Stimulated activated naive CD8-positive, alpha-beta T cell treated with anti-CD3 and anti-CD28 coated beads, Interleukin-15, amount 100 ng/mL, for 72 hours (primary cell): ENCODE results near the gene JPT1.
A peak's percentile ranks its signal among the peaks of the same experiment; 100 is the strongest.
"Not testable (repeated sequence)": the region's sequence is repeated elsewhere in the genome, so short reads cannot be mapped to it uniquely, and the experiment has no call there.

ENCODE experiments used
- ATAC-seq: fragments of 150-1000 bp; cut with Tn5 transposase; 2 replicates; pipeline ENCODE4 v1.10.0; 2021; ENCODE audit warnings: mild to moderate bottlenecking, moderate library complexity
- DNase-seq, 2 donors: peaks; one replicate each; pipeline ENCODE4 v3.0.0; 2021 to 2022
- H3K27ac Mint-ChIP-seq, 2 donors: one replicate each; pipeline ENCODE4 v1.8.0; 2022; ENCODE audit warnings: mild to moderate bottlenecking in 2 of 2, mixed read lengths in 2 of 2, moderate library complexity in 2 of 2
- H3K27me3 Mint-ChIP-seq: one replicate; pipeline ENCODE4 v1.8.0; 2022; ENCODE audit warnings: mixed read lengths
- H3K4me1 Mint-ChIP-seq: one replicate; pipeline ENCODE4 v1.8.0; 2022; ENCODE audit warnings: mild to moderate bottlenecking, mixed read lengths
- H3K4me3 Mint-ChIP-seq, 2 donors: one replicate each; pipeline ENCODE4 v1.8.0; 2022; ENCODE audit warnings: mild to moderate bottlenecking in 2 of 2, mixed read lengths in 2 of 2, moderate library complexity in 1 of 2
- H3K9me3 Mint-ChIP-seq, 2 donors: one replicate each; pipeline ENCODE4 v1.8.0; 2022; ENCODE audit warnings: mixed read lengths in 2 of 2

The JPT1 gene

DNA sequence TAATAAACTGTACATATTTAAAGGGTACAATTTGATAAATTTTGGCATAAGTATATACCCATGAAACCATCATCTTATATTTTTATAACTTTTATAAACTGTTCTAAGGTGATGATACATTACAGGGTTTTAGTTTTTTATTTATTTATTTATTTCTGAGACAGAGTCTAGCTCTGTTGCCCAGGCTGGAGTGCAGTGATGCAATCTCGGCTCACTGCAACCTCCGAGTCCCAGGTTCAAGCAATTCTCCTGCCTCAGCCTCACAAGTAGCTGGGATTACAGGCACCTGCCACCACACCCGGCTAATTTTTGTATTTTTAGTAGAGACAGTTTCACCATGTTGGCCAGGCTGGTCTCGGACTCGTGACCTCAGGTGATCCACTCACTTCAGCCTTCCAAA is 26.4 kb downstream of the JPT1 start:
- Mint-ChIP-seq H3K4me1 (peaks cover 65% of the 10 kb centered on the region), H3K27ac (peak overlapping the region; percentile 52 to 94)
- not testable (repeated sequence) for ATAC-seq, H3K27me3 Mint-ChIP-seq, H3K4me3 Mint-ChIP-seq, DNase-seq, H3K9me3 Mint-ChIP-seq

DNA sequence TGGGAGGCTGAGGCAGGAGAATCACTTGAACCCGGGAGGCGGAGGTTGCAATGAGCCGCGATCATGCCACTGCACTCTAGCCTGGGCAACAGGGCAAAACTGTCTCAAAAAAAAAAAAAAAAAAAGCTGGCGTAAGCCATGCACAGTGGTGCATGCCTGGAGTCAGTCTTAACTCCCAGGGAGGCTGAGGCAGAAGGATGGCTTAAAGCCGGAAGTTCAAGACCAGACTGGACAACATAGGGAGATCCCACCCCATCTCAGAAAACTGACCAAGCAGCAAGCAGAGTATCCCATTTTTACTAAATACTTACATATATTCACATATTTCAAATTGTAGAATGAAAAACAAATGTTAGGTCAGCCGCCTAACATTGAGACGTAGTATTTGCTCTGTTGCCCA is 27.4 kb downstream of the JPT1 start:
- ATAC-seq (no peak), DNase-seq (no peak)
- H3K4me3 Mint-ChIP-seq: no peak overlapping the region
- H3K27ac Mint-ChIP-seq: no peak overlapping the region
- H3K27me3 Mint-ChIP-seq: no peaks in the 10 kb centered on the region
- H3K4me1 Mint-ChIP-seq: peaks cover 59% of the 10 kb centered on the region
- H3K9me3 Mint-ChIP-seq: no peaks in the 10 kb centered on the region

DNA sequence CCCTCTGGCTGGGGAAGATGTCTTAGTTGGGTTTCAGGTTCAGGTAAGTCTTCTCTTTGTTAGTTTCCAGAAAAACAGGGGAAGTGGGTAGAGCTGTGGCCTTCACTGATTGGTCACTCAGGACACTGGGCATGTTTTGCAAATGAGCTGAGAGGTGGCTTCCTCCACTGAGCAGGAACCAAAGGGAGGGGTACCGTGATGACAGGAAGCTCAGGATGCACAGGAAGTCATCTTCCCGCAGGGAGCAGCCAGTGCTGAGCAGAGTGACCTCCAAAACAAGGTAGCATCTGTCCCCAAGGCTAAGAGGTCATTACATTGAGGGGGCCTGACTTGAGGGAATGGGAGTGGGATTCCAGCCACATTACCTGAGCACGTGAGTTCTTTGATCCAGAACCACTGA is 28.3 kb downstream of the JPT1 start:
- H3K9me3 Mint-ChIP-seq: no peaks in the 10 kb centered on the region
- H3K4me3 Mint-ChIP-seq: no peak overlapping the region
- H3K27me3 Mint-ChIP-seq: no peaks in the 10 kb centered on the region
- peak overlapping the region in 1 of 2 donors; percentile 27 for H3K27ac Mint-ChIP-seq
- no peak for DNase-seq
- peaks cover 56% of the 10 kb centered on the region for H3K4me1 Mint-ChIP-seq
- peak; percentile 14 for ATAC-seq

DNA sequence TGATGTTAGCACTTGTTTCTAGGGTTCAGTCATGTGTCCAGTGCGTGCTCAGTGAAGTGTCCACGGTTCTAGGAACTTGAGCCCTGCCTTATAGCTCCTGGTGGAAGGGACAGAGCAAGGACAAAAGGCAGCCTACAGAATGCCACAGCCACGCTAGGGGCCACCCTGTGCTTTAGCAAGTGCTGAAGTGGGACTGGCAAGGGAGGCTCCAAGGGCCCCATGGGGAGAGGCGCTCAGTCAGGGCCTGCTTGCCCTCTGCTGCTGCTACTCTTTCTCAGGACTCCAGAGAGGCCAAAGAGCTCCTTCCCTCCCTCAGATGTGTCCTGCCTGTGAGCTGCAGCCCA is 29.5 kb downstream of the JPT1 start:
- ATAC-seq (no peak), DNase-seq (no peak)
- Mint-ChIP-seq H3K27me3 (no peaks in the 10 kb centered on the region), H3K4me3 (no peak overlapping the region), H3K27ac (peak overlapping the region in 1 of 2 donors; percentile 91), H3K9me3 (no peaks in the 10 kb centered on the region), H3K4me1 (peaks cover 45% of the 10 kb centered on the region)

DNA sequence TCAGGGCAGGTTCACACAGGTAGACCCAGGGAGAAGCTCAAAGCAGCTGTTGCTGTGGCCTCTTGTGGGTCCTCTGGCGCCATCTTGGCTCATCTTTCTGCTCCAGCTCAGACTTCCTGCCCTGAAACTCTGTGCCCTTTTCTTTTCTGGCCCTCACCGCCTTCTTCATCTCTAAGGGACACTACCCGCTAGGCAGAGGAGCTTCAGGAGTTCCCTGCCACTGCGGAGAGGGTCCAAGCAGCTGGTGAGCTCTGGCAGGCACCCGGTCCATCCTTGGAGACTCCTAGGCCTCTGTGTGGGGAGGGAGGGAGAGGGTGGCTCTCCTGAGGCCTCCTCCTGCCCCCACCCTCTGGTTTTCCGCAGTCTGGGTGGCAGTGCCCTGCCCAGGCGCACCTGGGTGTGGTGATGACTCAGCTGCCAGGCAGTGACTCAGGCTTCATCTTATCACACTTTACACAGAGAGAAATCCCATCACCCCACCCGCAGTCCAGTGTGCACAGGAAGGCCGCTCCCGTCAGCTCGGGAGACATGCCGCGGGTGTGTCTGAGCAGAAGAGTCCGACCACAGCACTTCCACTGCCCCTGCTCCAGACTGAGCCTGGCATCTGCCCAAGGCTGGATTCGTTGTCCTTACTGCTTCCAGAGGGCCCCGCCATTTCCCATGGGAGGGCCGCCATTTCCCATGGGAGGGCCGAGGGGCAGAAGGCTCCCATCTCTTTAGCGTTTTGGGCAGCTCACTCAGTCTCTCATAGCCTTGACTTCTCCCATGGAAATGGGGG is 30.1 kb downstream of the JPT1 start:
- Mint-ChIP-seq H3K27me3 (no peaks in the 10 kb centered on the region), H3K4me1 (peaks cover 39% of the 10 kb centered on the region), H3K9me3 (no peaks in the 10 kb centered on the region), H3K4me3 (no peak overlapping the region), H3K27ac (peak overlapping the region in 1 of 2 donors; percentile 65)
- peak in 1 of 2 donors; percentile 35 for DNase-seq
- peak; percentile 79 for ATAC-seq

DNA sequence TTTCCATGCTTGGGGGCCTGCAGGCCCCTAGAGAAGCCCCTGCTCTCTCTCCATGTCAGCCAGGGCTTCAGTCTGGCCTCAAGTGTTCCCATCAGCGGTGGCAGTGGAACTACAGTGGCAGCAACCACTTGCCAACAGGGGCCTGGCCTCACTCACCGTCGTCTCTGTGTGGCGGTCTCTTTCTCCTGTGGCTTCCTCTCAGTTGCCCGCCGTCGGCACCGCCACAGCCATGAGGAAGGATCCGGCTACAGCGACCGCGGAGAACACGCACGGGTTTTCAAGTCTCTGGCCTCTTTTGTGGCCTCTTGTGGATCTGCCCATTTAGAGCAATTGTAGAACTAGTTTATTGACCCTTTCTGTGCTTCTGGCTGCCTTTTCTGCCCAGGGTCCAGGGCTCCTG is 36.0 kb downstream of the JPT1 start:
- H3K9me3 Mint-ChIP-seq: no peaks in the 10 kb centered on the region
- DNase-seq (no peak), ATAC-seq (no peak)
- H3K4me1 Mint-ChIP-seq: peaks cover 24% of the 10 kb centered on the region
- H3K4me3 Mint-ChIP-seq: no peak overlapping the region
- peak overlapping the region in 1 of 2 donors; percentile 59 for H3K27ac Mint-ChIP-seq
- H3K27me3 Mint-ChIP-seq: no peaks in the 10 kb centered on the region

DNA sequence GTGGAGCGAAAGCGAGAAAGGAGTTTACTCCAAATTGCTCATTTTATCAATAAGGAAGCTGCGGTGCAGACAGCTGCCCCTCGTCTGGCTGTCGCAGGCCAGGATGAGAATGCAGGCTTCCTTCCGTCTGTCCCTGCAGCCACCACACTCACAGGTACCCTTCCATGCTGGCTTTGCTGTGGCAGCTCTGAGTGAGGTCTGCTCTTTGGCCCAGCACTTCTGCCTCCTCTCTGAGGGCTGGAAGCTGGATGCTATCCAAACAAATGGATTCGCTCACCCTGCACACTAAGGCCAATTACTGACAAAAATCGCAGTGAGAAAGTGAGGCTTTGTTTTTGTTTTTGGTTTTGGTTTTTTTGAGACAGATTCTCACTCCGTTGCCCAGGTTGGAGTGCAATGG is 37.6 kb downstream of the JPT1 start:
- H3K9me3 Mint-ChIP-seq: no peaks in the 10 kb centered on the region
- peaks cover 30% of the 10 kb centered on the region for H3K4me1 Mint-ChIP-seq
- no peak overlapping the region for H3K4me3 Mint-ChIP-seq
- no peaks in the 10 kb centered on the region for H3K27me3 Mint-ChIP-seq
- ATAC-seq (no peak), DNase-seq (no peak)
- no peak overlapping the region for H3K27ac Mint-ChIP-seq

DNA sequence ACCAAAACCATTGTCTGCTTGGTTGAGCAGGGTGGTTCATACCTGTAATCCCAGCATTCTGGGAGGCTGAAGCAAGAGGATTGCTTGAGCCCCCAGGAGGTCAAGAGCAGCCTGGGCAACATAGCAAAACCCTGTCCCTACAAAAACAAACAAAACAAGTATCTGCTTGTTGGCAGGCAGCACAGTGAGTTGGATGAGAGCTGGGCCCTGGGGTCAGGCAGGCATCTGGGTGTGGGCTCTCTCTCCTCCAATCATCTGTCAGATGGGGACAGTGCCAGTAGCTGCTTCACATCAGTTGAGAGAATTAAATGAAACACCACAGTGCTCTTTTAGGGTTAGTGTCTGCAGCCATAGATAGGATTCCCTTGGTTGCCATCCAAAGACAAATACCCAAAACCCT is 38.8 kb downstream of the JPT1 start:
- peaks cover 37% of the 10 kb centered on the region for H3K4me1 Mint-ChIP-seq
- no peak overlapping the region for H3K4me3 Mint-ChIP-seq
- H3K27ac Mint-ChIP-seq: no peak overlapping the region

DNA sequence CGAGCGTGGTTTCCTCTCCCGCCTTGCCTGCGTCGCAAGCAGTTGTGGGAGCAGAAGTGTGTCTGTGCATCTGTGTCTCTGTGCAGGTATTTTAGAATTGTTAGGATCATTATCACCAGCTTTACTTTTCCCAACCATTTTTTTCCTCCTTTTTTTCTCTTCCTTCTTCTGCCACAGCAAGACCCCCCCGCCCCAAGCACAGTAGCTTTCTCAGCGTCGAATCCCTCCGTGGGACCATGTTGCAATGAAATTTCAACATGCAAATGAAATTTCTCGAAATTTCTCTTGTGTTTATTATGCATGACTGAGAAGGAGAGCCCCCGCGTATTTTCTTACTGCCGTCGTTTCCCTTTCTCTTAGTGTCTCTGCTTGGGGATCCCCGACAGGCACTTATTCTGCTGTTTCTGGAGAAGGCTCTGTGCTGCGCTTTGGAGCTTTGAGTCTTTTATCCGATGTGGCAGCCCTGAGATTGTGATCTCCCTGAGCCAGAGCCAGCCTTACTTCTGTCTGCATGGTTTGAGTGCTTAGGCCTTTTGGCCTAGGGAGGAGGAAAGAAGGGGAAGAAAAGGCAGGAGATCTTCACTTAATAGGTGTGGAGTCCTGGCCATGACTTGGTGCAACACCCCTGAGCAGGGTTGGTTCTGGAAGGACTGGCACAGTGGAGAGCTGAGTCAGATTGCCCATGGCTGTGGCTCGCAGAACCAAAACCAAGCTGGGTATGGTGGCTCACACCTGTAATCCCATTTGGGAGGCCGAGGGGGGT is 39.6 kb downstream of the JPT1 start:
- Mint-ChIP-seq H3K9me3 (no peaks in the 10 kb centered on the region), H3K4me3 (peak overlapping the region; percentile 89 to 97), H3K4me1 (peaks cover 42% of the 10 kb centered on the region), H3K27me3 (no peaks in the 10 kb centered on the region), H3K27ac (peak overlapping the region; percentile 97 to 99)
- DNase-seq: peak in 1 of 2 donors; percentile 24
- peak; percentile 42 for ATAC-seq

More for the DNA sequence above, 38.8 kb downstream of the JPT1 start:
- DNase-seq (no peak), ATAC-seq (no peak)
- no peaks in the 10 kb centered on the region for H3K27me3 Mint-ChIP-seq
- no peaks in the 10 kb centered on the region for H3K9me3 Mint-ChIP-seq

DNA sequence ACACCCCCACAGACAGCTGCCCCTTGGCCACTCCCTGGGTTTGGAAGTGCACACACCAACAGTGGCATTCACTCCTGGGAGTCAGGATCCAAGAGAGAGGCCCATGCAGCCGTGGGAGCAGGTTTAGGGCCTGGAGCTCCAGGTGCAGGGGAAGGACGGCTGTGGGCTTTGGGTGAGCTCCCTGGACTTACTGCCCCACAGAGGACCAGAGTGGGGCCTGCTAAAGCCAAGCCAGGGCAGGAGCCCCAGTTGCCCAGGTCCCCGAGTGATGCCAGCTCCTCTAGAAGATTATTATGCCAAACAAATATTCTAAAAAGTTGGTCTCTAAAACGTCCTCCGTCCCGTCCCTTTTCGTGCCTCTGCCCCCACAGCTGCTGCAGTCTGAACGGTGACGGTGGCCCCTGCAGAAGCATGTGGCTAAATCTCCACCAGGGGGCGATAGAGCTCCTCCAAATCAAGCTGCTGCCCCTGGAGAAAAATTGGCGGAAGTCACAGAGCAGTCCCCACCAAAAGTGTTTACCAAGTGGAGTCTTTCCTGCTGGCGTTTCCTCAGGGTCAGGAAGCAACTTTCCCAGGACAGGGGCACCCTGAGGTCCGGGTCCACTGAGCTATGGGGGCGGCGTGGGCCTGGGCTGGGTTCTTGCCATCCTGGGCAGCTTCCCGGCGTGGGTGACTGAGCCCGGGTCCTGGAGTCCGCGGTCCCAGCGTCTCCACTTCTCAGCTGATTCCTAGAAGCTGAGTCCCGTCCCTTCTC is 40.3 kb downstream of the JPT1 start:
- DNase-seq (peak; percentile 90), ATAC-seq (peak; percentile 76)
- no peaks in the 10 kb centered on the region for H3K9me3 Mint-ChIP-seq
- H3K27ac Mint-ChIP-seq: peak overlapping the region; percentile 97 to 99
- no peaks in the 10 kb centered on the region for H3K27me3 Mint-ChIP-seq
- H3K4me3 Mint-ChIP-seq: peak overlapping the region; percentile 89 to 97
- peaks cover 43% of the 10 kb centered on the region for H3K4me1 Mint-ChIP-seq

DNA sequence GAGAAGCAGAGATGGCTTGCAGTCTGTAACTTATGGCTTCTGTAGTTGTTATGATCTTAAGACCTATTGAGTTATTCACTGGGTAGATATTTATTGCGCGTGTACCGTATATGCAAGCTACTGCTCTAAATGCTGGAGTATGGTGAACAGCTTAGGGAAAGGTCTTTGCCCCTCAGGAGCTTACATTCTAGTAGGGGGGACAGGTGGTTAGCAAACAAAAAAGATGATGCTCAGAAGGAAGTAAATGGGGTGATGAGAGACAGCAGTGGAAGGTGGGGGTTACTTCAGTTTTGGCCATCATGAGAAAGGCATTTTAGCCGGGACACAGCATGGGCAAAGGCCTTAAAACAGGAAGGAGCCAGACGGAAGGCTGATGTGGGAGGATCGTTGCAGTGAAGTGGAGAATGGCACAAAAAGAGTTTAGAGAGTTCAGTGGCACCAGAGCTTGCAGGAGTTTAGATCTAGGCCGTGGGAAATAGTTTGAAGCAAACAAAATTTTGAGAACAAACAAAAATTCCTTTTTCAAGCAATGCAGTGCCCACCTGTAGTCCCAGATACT is 42.5 kb downstream of the JPT1 start:
- H3K4me3 Mint-ChIP-seq: peak overlapping the region in 1 of 2 donors; percentile 1
- H3K27me3 Mint-ChIP-seq: no peaks in the 10 kb centered on the region

DNA sequence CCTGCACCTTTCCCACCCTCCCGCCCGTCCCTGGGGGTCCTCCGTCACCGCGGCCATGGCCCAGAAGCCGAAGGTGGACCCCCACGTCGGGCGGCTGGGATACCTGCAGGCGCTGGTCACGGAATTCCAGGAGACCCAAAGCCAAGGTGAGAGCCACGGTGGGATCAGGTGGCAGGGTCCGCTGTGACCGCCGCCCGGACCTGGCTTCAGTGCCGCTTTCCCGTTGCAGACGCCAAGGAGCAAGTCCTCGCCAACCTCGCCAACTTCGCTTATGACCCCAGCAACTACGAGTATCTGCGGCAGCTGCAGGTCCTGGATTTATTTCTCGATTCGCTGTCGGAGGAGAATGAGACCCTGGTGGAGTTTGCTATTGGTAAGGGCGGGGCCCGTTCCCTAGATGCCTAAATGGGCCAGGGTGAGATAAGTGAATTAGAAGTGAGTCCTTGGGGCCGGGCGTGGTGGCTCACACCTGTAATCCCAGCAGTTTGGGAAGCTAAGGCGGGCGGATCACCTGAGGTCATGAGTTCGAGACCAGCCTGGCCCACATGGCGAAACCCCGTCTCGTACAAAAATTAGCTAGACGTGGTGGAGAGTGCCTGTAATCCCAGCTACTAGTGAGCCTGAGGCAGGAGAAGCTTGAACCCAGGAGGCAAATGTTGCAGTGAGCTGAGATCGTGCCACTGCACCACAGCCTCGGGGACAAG is 43.9 kb downstream of the JPT1 start:
- H3K4me1 Mint-ChIP-seq: peaks cover 48% of the 10 kb centered on the region
- ATAC-seq: no peak

More for the DNA sequence above, 42.5 kb downstream of the JPT1 start:
- Mint-ChIP-seq H3K27ac (no peak overlapping the region), H3K4me1 (peaks cover 48% of the 10 kb centered on the region), H3K9me3 (no peaks in the 10 kb centered on the region)
- ATAC-seq (no peak), DNase-seq (no peak)

DNA sequence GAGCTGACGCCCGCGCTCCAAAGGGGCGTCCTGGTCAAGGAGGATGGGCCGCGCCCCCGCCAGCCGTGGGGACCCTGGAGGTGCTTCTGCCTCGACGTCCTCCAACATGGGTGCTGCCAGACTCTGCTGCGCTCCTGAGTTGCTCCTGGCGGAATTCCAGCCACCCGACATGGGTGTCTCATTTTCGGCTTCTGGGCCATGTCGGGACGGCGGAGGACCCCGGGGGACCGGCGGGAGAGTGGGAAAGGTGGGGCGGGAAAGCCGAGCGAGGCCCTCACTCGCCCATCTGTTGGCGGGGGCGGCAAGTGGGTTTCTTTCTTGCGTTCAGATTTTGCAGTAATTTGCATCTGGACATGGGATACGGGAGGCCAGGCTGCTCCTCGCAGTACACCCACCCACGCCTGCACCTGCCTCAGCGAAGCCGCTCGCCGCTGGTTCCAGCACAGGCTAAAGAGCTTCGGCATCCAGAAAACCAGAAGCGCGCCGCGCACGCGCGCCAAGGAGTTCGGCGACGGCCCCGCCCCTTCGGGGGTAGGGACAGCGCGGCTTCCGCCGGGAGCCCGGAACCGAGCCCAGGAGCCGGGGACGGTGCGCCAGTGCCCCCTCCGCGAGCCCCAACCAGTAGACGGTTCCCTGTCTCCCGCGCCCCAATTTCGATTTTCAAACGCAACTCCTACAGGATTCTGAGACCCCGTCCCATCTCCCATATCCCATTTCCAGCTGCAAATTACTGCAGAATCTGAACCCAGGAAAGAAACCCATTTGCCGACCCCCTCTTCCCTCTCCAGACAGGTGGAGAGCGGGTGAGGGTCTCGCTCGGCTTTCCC is 44.7 kb downstream of the JPT1 start, which contains the start of gene ARMC7:
ARMC7 (plus strand) TSS at position 563 of the 827 bp plus-strand sequence. CDS start 320 bp downstream, outside the sequence.
- H3K4me1 Mint-ChIP-seq: peaks cover 42% of the 10 kb centered on the region
- H3K27me3 Mint-ChIP-seq: no peaks in the 10 kb centered on the region
- DNase-seq (peak; percentile 88 to 90), ATAC-seq (peak; percentile 84)
- H3K9me3 Mint-ChIP-seq: no peaks in the 10 kb centered on the region
- peak within 1 kb of the TSS; percentile 66 to 75 for H3K27ac Mint-ChIP-seq
- H3K4me3 Mint-ChIP-seq: peak within 1 kb of the TSS; percentile 89 to 93

More for the DNA sequence above, 43.9 kb downstream of the JPT1 start:
- H3K27ac Mint-ChIP-seq: peak overlapping the region; percentile 48 to 61
- H3K4me3 Mint-ChIP-seq: peak overlapping the region; percentile 89 to 93
- no peaks in the 10 kb centered on the region for H3K9me3 Mint-ChIP-seq
- H3K27me3 Mint-ChIP-seq: no peaks in the 10 kb centered on the region
- peak; percentile 30 to 36 for DNase-seq

DNA sequence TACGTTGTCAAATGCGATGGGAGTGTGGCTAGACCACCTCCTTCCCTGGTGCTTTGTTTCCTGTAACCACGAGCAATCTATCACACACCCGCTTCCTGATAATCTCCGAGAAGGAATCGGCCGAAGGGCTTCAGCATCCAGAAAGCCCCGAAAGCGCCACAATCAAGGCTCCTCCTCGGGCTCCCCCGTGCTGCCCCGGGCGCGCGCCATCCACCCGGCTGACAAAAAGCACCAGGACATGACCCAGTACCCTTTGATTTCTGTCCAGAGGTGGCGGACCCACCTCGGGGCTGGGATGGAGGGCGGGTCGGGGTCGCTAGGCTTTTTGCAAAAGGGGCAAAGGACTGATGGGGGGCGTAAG is 45.3 kb downstream of the JPT1 start:
- ATAC-seq: peak; percentile 35
- Mint-ChIP-seq H3K27ac (no peak overlapping the region), H3K27me3 (no peaks in the 10 kb centered on the region), H3K4me1 (peaks cover 36% of the 10 kb centered on the region), H3K9me3 (no peaks in the 10 kb centered on the region), H3K4me3 (peak overlapping the region; percentile 89 to 93)
- DNase-seq: peak in 1 of 2 donors; percentile 35
